HepG2 (cell line): ENCODE data around the gene ARL3. TPM values are rescaled to one million over a fixed set of nuclear protein-coding genes. Genes with fewer than 3 reads are reported as not detected.

ENCODE experiments used
- EP300 ChIP-seq, 3 experiments: sonication (generic) in 1 of 3; formaldehyde crosslinking in 1 of 3; IDR thresholded peaks; 2 replicates each; pipeline versions ENCODE4 v1.5.1 to v1.6.1; 2011 to 2020; ENCODE audit warnings: low read depth in 2 of 3, low read length in 2 of 3, borderline replicate concordance in 1 of 3, improper control_type of control experiment in 1 of 3, mild to moderate bottlenecking in 1 of 3, missing genetic modification reagents in 1 of 3, moderate library complexity in 1 of 3
- HNF1A ChIP-seq, 2 experiments: sonication (generic) in 1 of 2; formaldehyde crosslinking in 1 of 2; IDR thresholded peaks; 2 replicates each; pipeline versions ENCODE4 v1.4.0 to v1.6.1; 2016 to 2020; ENCODE audit warnings: borderline replicate concordance in 1 of 2, low read depth in 1 of 2, mild to moderate bottlenecking in 1 of 2, missing genetic modification reagents in 1 of 2
- KAT2B ChIP-seq: fragments of 150-350 bp; IDR thresholded peaks from 2 replicates; pipeline ENCODE4 v1.6.1; 2014; ENCODE audit warnings: low read depth, low read length, borderline replicate concordance
- RNF2 ChIP-seq: fragments of 450-650 bp; conservative IDR thresholded peaks from 2 replicates; pipeline ENCODE4 v1.6.1; 2016; ENCODE audit warnings: low read depth
- SOX13 ChIP-seq, 3 experiments: fragments of 450-650 bp in 1 of 3; sonication (generic) in 1 of 3; formaldehyde crosslinking in 1 of 3; IDR thresholded peaks in 2 of 3; conservative IDR thresholded peaks in 1 of 3; 2 replicates each; pipeline versions ENCODE4 v1.5.0 to v1.6.1; 2016 to 2020; ENCODE audit warnings: antibody characterized with exemption in 1 of 3, mild to moderate bottlenecking in 1 of 3, missing compliant biosample characterization in 1 of 3, missing genetic modification reagents in 1 of 3, moderate library complexity in 1 of 3
- TGIF2 ChIP-seq: IDR thresholded peaks from 2 replicates; pipeline ENCODE4 v1.6.1; 2016; ENCODE audit warnings: control low read depth, missing compliant biosample characterization
- ZFP62 ChIP-seq: sonication (generic); formaldehyde crosslinking; IDR thresholded peaks from 2 replicates; pipeline ENCODE4 v1.4.0; 2020; ENCODE audit warnings: missing genetic modification reagents
- ZMYM3 ChIP-seq: sonication (generic); formaldehyde crosslinking; IDR thresholded peaks from 2 replicates; pipeline ENCODE4 v1.5.1; 2020; ENCODE audit warnings: mild to moderate bottlenecking, missing genetic modification reagents
- ZNF691 ChIP-seq: sonication (generic); formaldehyde crosslinking; IDR thresholded peaks from 2 replicates; pipeline ENCODE4 v1.4.0; 2020; ENCODE audit warnings: missing genetic modification reagents, low read depth, mild to moderate bottlenecking, borderline replicate concordance
- ZNF816 ChIP-seq: sonication (generic); formaldehyde crosslinking; IDR thresholded peaks from 2 replicates; pipeline ENCODE4 v1.8.0; 2022; ENCODE audit warnings: missing genetic modification reagents, mild to moderate bottlenecking, borderline replicate concordance
- ZSCAN29 ChIP-seq: sonication (generic); formaldehyde crosslinking; conservative IDR thresholded peaks from 2 replicates; pipeline ENCODE4 v1.4.0; 2020; ENCODE audit warnings: mild to moderate bottlenecking, missing genetic modification reagents
- polyA plus RNA-seq, 8 experiments: library from polyadenylated mRNA; depleted of rRNA in 3 of 8; stranded (reverse) in 7 of 8; unstranded in 1 of 8; fragments of >200 nt; fragmentation: Illumina TruSeq in 4 of 8; extraction: Trizol in 4 of 8; gene quantifications; 2 replicates each; pipeline versions ENCODE4 v1.2.1 to v1.2.3, GENCODE V29; 2011 to 2016; ENCODE audit warnings: low read depth in 4 of 8, missing spikeins in 1 of 8, mixed read lengths in 1 of 8; ENCODE audit not compliant: insufficient read depth in 1 of 8
- total RNA-seq, 5 experiments: library from RNA; depleted of rRNA; stranded (reverse); fragments of >200 nt; fragmentation: Illumina TruSeq; extraction: Trizol; gene quantifications; 2 replicates each; pipeline ENCODE4 v1.2.3, GENCODE V29; 2016; ENCODE audit warnings: low read depth in 1 of 5
- TF ChIP-seq, protein P1 (sequence below): sonication (generic); formaldehyde crosslinking; IDR thresholded peaks from 2 replicates; pipeline ENCODE4 v1.9.0; 2021; ENCODE audit warnings: mild to moderate bottlenecking, missing genetic modification reagents
- TF ChIP-seq, protein P2 (sequence below): sonication (generic); formaldehyde crosslinking; IDR thresholded peaks from 2 replicates; pipeline ENCODE4 v1.8.0; 2022; ENCODE audit warnings: missing genetic modification reagents, mild to moderate bottlenecking, inconsistent platforms, borderline replicate concordance

ARL3 gene
- total and polyA plus RNA-seq, 2 of the 13 experiments (the other 11 are each of a cell fraction or from before 2014, with no cell fraction given), result 5.2 to 6.6 TPM

GRCh38 chr10:102644646-102645387, 69.4 kb downstream of the ARL3 start (continued):
- TF ChIP-seq, protein P1, sequence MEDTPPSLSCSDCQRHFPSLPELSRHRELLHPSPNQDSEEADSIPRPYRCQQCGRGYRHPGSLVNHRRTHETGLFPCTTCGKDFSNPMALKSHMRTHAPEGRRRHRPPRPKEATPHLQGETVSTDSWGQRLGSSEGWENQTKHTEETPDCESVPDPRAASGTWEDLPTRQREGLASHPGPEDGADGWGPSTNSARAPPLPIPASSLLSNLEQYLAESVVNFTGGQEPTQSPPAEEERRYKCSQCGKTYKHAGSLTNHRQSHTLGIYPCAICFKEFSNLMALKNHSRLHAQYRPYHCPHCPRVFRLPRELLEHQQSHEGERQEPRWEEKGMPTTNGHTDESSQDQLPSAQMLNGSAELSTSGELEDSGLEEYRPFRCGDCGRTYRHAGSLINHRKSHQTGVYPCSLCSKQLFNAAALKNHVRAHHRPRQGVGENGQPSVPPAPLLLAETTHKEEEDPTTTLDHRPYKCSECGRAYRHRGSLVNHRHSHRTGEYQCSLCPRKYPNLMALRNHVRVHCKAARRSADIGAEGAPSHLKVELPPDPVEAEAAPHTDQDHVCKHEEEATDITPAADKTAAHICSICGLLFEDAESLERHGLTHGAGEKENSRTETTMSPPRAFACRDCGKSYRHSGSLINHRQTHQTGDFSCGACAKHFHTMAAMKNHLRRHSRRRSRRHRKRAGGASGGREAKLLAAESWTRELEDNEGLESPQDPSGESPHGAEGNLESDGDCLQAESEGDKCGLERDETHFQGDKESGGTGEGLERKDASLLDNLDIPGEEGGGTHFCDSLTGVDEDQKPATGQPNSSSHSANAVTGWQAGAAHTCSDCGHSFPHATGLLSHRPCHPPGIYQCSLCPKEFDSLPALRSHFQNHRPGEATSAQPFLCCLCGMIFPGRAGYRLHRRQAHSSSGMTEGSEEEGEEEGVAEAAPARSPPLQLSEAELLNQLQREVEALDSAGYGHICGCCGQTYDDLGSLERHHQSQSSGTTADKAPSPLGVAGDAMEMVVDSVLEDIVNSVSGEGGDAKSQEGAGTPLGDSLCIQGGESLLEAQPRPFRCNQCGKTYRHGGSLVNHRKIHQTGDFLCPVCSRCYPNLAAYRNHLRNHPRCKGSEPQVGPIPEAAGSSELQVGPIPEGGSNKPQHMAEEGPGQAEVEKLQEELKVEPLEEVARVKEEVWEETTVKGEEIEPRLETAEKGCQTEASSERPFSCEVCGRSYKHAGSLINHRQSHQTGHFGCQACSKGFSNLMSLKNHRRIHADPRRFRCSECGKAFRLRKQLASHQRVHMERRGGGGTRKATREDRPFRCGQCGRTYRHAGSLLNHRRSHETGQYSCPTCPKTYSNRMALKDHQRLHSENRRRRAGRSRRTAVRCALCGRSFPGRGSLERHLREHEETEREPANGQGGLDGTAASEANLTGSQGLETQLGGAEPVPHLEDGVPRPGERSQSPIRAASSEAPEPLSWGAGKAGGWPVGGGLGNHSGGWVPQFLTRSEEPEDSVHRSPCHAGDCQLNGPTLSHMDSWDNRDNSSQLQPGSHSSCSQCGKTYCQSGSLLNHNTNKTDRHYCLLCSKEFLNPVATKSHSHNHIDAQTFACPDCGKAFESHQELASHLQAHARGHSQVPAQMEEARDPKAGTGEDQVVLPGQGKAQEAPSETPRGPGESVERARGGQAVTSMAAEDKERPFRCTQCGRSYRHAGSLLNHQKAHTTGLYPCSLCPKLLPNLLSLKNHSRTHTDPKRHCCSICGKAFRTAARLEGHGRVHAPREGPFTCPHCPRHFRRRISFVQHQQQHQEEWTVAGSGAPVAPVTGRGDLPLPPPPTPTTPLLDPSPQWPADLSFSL, result peak; percentile 9; the same call in 1 of the 2 replicates
- TF ChIP-seq TGIF2 (CRISPR knock-in tag), result peak; percentile 95
- peak; percentile 85; the same call in 1 of the 2 replicates for TF ChIP-seq ZNF691 (CRISPR knock-in tag)
- TF ChIP-seq ZFP62, result no peak
- TF ChIP-seq RNF2, result peak; percentile 97
- TF ChIP-seq ZNF816 (CRISPR knock-in tag), result no peak; the same call in none of the 2 replicates
- TF ChIP-seq KAT2B, result no peak
- TF ChIP-seq ZSCAN29 (CRISPR knock-in tag), result 0 out of 2 replicates have a peak, but pooled peaks have one; percentile 51
- no peak for TF ChIP-seq EP300 (IDR thresholded peaks at IDR 0.05; ENCODE audit: low read depth in 2 of 2, low read length in 2 of 2)
- TF ChIP-seq EP300 (CRISPR knock-in tag; IDR thresholded peaks at IDR 0.05; ENCODE audit: borderline replicate concordance), result peak; percentile 35; the same call in 1 of the 2 replicates
- TF ChIP-seq ZMYM3 (CRISPR knock-in tag), result no peak; the same call in 1 of the 2 replicates
- TF ChIP-seq, protein P2, sequence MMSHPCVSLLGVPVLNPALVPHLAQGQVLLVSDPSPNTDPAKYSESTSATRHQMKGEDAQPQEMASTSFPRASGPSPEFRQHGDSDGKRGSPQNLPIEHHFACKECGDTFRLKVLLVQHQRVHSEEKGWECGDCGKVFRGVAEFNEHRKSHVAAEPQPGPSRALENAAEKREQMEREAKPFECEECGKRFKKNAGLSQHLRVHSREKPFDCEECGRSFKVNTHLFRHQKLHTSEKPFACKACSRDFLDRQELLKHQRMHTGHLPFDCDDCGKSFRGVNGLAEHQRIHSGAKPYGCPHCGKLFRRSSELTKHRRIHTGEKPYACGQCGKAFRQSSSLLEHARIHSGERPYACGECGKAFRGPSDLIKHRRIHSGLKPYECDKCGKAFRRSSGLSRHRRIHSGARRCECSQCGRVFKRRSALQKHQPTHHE, result peak; percentile 23; the same call in 1 of the 2 replicates
- TF ChIP-seq SOX13 (IDR thresholded peaks at IDR 0.05), result no peak
- TF ChIP-seq SOX13 (CRISPR knock-in tag; conservative IDR thresholded peaks at IDR 0.05 in 1 of 2, IDR thresholded peaks at IDR 0.05 in 1 of 2), result peak in 1 of 2 experiments; percentile 30; a peak in 1 of 4 replicates
- no peak for TF ChIP-seq HNF1A (IDR thresholded peaks at IDR 0.05; ENCODE audit: low read depth)
- TF ChIP-seq HNF1A (CRISPR knock-in tag; IDR thresholded peaks at IDR 0.05; ENCODE audit: borderline replicate concordance), result peak; percentile 57
